Adipose tissue (tissue), 3 donors: ENCODE data around the gene C9orf43. TPM values are rescaled to one million over a fixed set of nuclear protein-coding genes. Genes with fewer than 3 reads are reported as not detected.

ENCODE experiments used
- H3K27ac ChIP-seq: one replicate; pipeline ENCODE4 v1.5.1; 2013; ENCODE audit warnings: low read depth, low read length
- WGBS, 3 donors: extraction: QIAGEN DNeasy Blood & Tissue Kit; methylation state at CpG; one replicate each; pipeline ENCODE4 v1.1.7; 2013; 5-methylcytosine and 5-hydroxymethylcytosine counted together
- polyA plus RNA-seq, 3 donors: library from polyadenylated mRNA; stranded (reverse); fragments of 200-250 nt; gene quantifications; one replicate each; pipeline ENCODE4 v1.2.3, GENCODE V29; 2013
- donor health status: healthy with polysubstance abuse.
- donor health status: Bipolar disorder and iron deficiency.
- donor health status: healthy.

Gene C9orf43
- polyA plus RNA-seq, 3 donors = 0.24 to 0.45 (median 0.42) TPM

DNA sequence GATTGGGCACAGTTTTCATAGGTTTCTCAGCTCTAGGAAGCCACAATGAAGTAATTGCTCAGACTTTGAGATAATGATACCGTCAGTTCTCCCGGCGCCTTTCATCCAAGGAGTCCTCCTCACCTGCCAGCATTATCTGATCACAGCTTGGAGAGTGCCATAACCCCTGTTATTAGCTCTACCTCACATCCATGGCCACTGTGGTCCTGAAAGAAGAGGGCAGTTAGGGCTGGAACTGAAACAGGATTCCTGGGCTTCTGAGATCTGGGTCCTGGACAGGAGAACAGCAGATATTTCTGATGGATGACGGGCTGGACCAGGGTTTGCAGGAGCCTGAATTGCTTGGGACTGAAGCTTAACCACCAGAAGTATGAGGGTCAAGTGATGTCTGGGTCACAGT, 66.5 kb downstream of the C9orf43 start:
- no peak overlapping the region for H3K27ac ChIP-seq
- WGBS, 3 donors = 76 to 97% (median 97%) methylated on average over 4 of the region's 4 CpGs

DNA sequence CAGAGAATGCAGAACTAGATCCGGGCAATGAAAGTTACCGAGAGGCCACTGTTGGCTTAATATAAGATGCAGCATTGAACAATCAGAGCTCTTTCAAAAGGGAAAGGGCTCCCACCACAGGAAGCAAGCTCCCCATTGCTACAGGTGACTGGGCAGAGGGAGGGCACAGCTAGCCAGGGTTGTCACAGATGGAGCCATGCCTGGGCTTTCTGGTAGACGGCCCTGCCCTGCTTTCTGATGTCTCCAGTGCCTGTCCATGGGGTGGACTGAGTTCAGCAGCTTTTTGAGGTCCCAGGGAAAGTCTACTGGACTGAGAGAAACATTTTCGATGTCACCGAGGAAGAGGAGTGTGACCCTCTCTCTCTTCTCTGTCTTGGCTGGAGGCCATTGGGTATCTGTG, 67.1 kb downstream of the C9orf43 start:
- WGBS, 3 donors = 85 to 96% (median 91%) methylated on average over 5 of the region's 5 CpGs
- no peak overlapping the region for H3K27ac ChIP-seq

DNA sequence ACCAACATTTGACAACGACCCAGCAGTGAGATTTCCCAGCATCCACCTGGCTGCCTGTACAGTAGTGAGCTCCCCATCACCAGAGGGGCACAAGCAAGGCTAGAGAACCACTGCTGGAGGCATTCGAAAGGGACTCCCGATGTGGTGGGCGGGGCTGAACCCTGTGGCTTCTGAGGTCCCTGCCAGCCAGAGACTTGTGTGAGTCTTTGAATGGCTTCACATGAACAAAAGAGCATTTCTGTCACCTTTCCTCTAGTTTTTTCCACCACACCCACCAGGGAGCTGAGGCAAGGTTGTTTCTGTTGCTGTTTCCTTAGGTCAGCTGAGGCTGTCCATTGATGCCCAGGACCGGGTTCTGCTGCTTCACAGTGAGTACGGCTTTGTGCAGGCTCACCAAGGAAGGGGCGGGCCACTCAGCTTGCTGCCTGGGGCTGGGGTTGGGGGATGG, 68.7 kb downstream of the C9orf43 start:
- no peak overlapping the region for H3K27ac ChIP-seq
- WGBS, 3 donors = 75 to 81% (median 79%) methylated on average over 7 of the region's 7 CpGs

Other genes with a start within 250 kb of the C9orf43 start
- 10 to 100 TPM in 2 of 3 donors, 1 to 10 TPM in 1; 7.9 to 13.9 (median 12.9) TPM for gene FKBP15, start 189.5 kb upstream of the C9orf43 start, polyA plus RNA-seq
- gene SLC31A1, start 189.2 kb upstream of the C9orf43 start, polyA plus RNA-seq = 10 to 100 TPM in 1 of 3 donors, 1 to 10 TPM in 2; 6.4 to 13.7 (median 8.0) TPM
- gene CDC26, start 135.2 kb upstream of the C9orf43 start, polyA plus RNA-seq = 100 to 1,000 TPM in 1 of 3 donors, 10 to 100 TPM in 2; 17.4 to 105 (median 31.6) TPM
- gene PRPF4, start 135.1 kb upstream of the C9orf43 start, polyA plus RNA-seq = 10 to 100 TPM in 2 of 3 donors, 1 to 10 TPM in 1; 9.2 to 15.1 (median 13.9) TPM
- under 1 TPM in 1 of 3 donors, not detected in 2; 0.25 TPM for gene RNF183, start 107.4 kb upstream of the C9orf43 start, polyA plus RNA-seq
- 1 to 10 TPM; 1.1 to 1.5 (median 1.3) TPM for gene WDR31, start 70.5 kb upstream of the C9orf43 start, polyA plus RNA-seq
- gene BSPRY, start 61.2 kb upstream of the C9orf43 start, polyA plus RNA-seq = 10 to 100 TPM in 1 of 3 donors, 1 to 10 TPM in 1, not detected in 1; 2.6 to 25.1 TPM
- 10 to 100 TPM in 2 of 3 donors, 1 to 10 TPM in 1; 8.1 to 30.5 (median 24.1) TPM for gene HDHD3, start 33.8 kb upstream of the C9orf43 start, polyA plus RNA-seq
- 10 to 100 TPM; 32.5 to 56.7 (median 40.1) TPM for gene ALAD, start 9.5 kb upstream of the C9orf43 start, polyA plus RNA-seq
- 10 to 100 TPM; 23.3 to 33.0 (median 24.7) TPM for gene POLE3, start 72 bp upstream of the C9orf43 start, polyA plus RNA-seq
- 10 to 100 TPM; 20.8 to 77.2 (median 56.6) TPM for gene RGS3, start 53.0 kb downstream of the C9orf43 start, polyA plus RNA-seq